HEK293 (cell line): ENCODE data around the gene ATP6V0A1.

Experiments used
- CTCF ChIA-PET: fragments of 350-600 bp; formaldehyde crosslinking; extraction: SDS; loops from one replicate; lab custom pipeline; 2021; ENCODE audit warnings: antibody characterized with exemption; lab: Yijun Ruan, JAX
- POLR2A ChIA-PET: fragments of 300-600 bp; formaldehyde crosslinking; extraction: SDS; loops from one replicate; lab custom pipeline; 2020; ENCODE audit warnings: antibody characterized with exemption, inconsistent platforms; lab: Yijun Ruan, JAX
- H3K27ac ChIP-seq: fragments of 200-500 bp; sonication (Bioruptor generic); 2 replicates; pipeline ENCODE4 v1.5.1; 2014; ENCODE audit warnings: low read depth, low read length, control low read depth, inconsistent platforms; ENCODE audit errors: extremely low read depth
- H3K36me3 ChIP-seq, 2 experiments: fragments of 200-500 bp in 1 of 2; sonication (Bioruptor generic) in 1 of 2; 1 replicate in 1 of 2; 2 replicates in 1 of 2; pipeline ENCODE4 v1.5.1; 2014 to 2017; ENCODE audit warnings: inconsistent platforms in 2 of 2, low read length in 2 of 2; ENCODE audit not compliant: control insufficient read depth in 2 of 2, insufficient read depth in 1 of 2
- H3K4me1 ChIP-seq: fragments of 200-500 bp; sonication (Bioruptor generic); 2 replicates; pipeline ENCODE4 v1.5.1; 2014; ENCODE audit warnings: mild to moderate bottlenecking, low read length, inconsistent platforms; ENCODE audit not compliant: control insufficient read depth, insufficient read depth
- H3K4me3 ChIP-seq: 2 replicates; pipeline ENCODE4 v1.5.1; 2011; ENCODE audit warnings: low read depth, mild to moderate bottlenecking, control low read depth, low read length, moderate library complexity
- H3K9me3 ChIP-seq: fragments of 200-500 bp; sonication (Bioruptor generic); 2 replicates; pipeline ENCODE4 v1.5.1; 2014; ENCODE audit warnings: low read depth, low read length, inconsistent platforms; ENCODE audit not compliant: control insufficient read depth, insufficient read depth
- FEZF1 ChIP-seq: fragments of 450-650 bp; formaldehyde crosslinking; IDR thresholded peaks from 2 replicates; pipeline ENCODE4 v1.5.1; 2016; ENCODE audit warnings: missing biosample characterization, missing genetic modification characterization
- GLIS1 ChIP-seq: fragments of 450-650 bp; formaldehyde crosslinking; IDR thresholded peaks from 2 replicates; pipeline ENCODE4 v1.5.1; 2016; ENCODE audit warnings: missing biosample characterization, missing genetic modification characterization
- KLF10 ChIP-seq: fragments of 450-650 bp; IDR thresholded peaks from 2 replicates; pipeline ENCODE4 v1.5.1; 2018; ENCODE audit warnings: missing biosample characterization, mild to moderate bottlenecking, missing genetic modification characterization
- KLF16 ChIP-seq: fragments of 450-650 bp; formaldehyde crosslinking; IDR thresholded peaks from 2 replicates; pipeline ENCODE4 v1.5.1; 2017; ENCODE audit warnings: missing biosample characterization, missing genetic modification characterization
- SCRT2 ChIP-seq: fragments of 450-650 bp; formaldehyde crosslinking; IDR thresholded peaks from 2 replicates; pipeline ENCODE4 v1.5.1; 2016; ENCODE audit warnings: missing biosample characterization, missing genetic modification characterization
- YY1 ChIP-seq: fragments of 450-650 bp; formaldehyde crosslinking; IDR thresholded peaks from 2 replicates; pipeline ENCODE4 v1.5.1; 2018; ENCODE audit warnings: missing biosample characterization, missing genetic modification characterization
- ZBTB21 ChIP-seq: fragments of 450-650 bp; formaldehyde crosslinking; IDR thresholded peaks from 2 replicates; pipeline ENCODE4 v1.5.1; 2017; ENCODE audit warnings: missing biosample characterization, missing genetic modification characterization
- ZEB2 ChIP-seq: fragments of 450-650 bp; formaldehyde crosslinking; IDR thresholded peaks from 2 replicates; pipeline ENCODE4 v1.5.1; 2016; ENCODE audit warnings: missing biosample characterization, missing genetic modification characterization
- ZFP69B ChIP-seq: fragments of 450-650 bp; formaldehyde crosslinking; IDR thresholded peaks from 2 replicates; pipeline ENCODE4 v1.5.1; 2016; ENCODE audit warnings: missing biosample characterization, missing genetic modification characterization
- ZIC2 ChIP-seq: fragments of 450-650 bp; formaldehyde crosslinking; IDR thresholded peaks from 2 replicates; pipeline ENCODE4 v1.5.1; 2016; ENCODE audit warnings: missing biosample characterization, missing genetic modification characterization
- ZNF223 ChIP-seq: fragments of 450-650 bp; formaldehyde crosslinking; IDR thresholded peaks from 2 replicates; pipeline ENCODE4 v1.5.1; 2016; ENCODE audit warnings: missing biosample characterization, missing genetic modification characterization
- ZNF585B ChIP-seq: fragments of 450-650 bp; formaldehyde crosslinking; IDR thresholded peaks from 2 replicates; pipeline ENCODE4 v1.5.1; 2016; ENCODE audit warnings: missing biosample characterization, missing genetic modification characterization
- ZNF600 ChIP-seq: fragments of 450-650 bp; formaldehyde crosslinking; IDR thresholded peaks from 2 replicates; pipeline ENCODE4 v1.5.1; 2016; ENCODE audit warnings: missing biosample characterization, missing genetic modification characterization
- ZNF626 ChIP-seq: fragments of 450-650 bp; sonication (Bioruptor Pico); formaldehyde crosslinking; IDR thresholded peaks from 2 replicates; pipeline ENCODE4 v1.5.1; 2018; ENCODE audit warnings: missing biosample characterization, missing genetic modification characterization, inconsistent platforms
- ZNF658 ChIP-seq: fragments of 450-650 bp; formaldehyde crosslinking; IDR thresholded peaks from 2 replicates; pipeline ENCODE4; 2016; ENCODE audit warnings: missing biosample characterization, missing genetic modification characterization
- ZNF677 ChIP-seq: fragments of 450-650 bp; IDR thresholded peaks from 2 replicates; pipeline ENCODE4 v1.5.0; 2018; ENCODE audit warnings: missing biosample characterization, mild to moderate bottlenecking, missing genetic modification characterization, moderate library complexity
- ZNF777 ChIP-seq: fragments of 450-650 bp; formaldehyde crosslinking; IDR thresholded peaks from 2 replicates; pipeline ENCODE4 v1.5.1; 2017; ENCODE audit warnings: missing biosample characterization, missing genetic modification characterization, borderline replicate concordance
- ZNF843 ChIP-seq: fragments of 450-650 bp; formaldehyde crosslinking; IDR thresholded peaks from 2 replicates; pipeline ENCODE4 v1.5.1; 2016; ENCODE audit warnings: missing biosample characterization, missing genetic modification characterization
- ZXDB ChIP-seq: fragments of 450-650 bp; formaldehyde crosslinking; IDR thresholded peaks from 2 replicates; pipeline ENCODE4 v1.5.1; 2016; ENCODE audit warnings: missing biosample characterization, missing genetic modification characterization
- TF ChIP-seq, protein P1 (sequence below): fragments of 450-650 bp; IDR thresholded peaks from 2 replicates; pipeline ENCODE4 v1.5.1; 2018; ENCODE audit warnings: missing biosample characterization, mild to moderate bottlenecking, missing genetic modification characterization
- TF ChIP-seq, protein P2 (sequence below): fragments of 450-650 bp; formaldehyde crosslinking; IDR thresholded peaks from 2 replicates; pipeline ENCODE4 v1.5.1; 2016; ENCODE audit warnings: missing biosample characterization, missing genetic modification characterization
- TF ChIP-seq, protein P3 (sequence below): fragments of 450-650 bp; formaldehyde crosslinking; IDR thresholded peaks from 2 replicates; pipeline ENCODE4 v1.5.1; 2016; ENCODE audit warnings: missing biosample characterization, missing genetic modification characterization
- TF ChIP-seq, protein P4 (sequence below): fragments of 450-650 bp; formaldehyde crosslinking; IDR thresholded peaks from 2 replicates; pipeline ENCODE4 v1.5.1; 2016; ENCODE audit warnings: missing biosample characterization, missing genetic modification characterization

ATP6V0A1 gene

DNA sequence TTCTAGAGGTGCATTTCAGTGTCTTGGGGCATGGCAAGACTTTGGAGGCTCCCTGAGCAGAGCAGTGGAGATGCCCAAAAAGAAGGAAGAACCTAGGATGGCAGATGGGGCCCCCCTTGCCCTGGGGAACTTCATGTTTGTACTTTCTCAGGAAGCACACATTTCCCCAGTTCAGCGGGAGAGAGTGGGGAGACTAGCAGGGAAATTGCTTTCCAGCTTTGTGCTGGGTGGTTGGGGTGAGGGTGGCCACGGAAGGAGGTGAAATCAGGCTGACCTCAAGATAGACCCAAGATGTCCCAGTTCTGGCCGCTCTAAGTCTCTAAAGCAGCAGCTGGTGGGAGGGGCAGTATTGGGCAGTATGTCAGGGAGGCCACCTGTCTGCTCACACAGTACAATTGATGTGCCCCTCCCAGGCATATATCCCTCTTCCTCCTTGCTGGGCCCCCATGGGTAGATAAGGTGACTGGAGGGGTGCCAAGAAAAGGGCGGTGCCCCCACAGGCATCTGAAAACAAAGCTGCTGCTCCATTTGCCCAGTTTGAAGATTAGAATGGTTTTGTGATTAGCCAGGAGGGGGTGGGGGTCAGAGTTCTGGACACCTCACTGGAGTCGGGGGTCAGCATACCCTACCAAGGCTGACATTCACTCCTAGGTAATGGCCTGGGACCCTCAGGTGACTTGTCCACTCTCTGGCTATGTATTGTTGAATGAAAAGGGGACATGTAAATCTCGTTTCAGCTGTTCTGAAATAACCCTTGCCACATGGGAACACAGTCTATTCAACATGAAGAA, 60.3 kb downstream of the ATP6V0A1 start (continued):
- TF ChIP-seq, protein P1, sequence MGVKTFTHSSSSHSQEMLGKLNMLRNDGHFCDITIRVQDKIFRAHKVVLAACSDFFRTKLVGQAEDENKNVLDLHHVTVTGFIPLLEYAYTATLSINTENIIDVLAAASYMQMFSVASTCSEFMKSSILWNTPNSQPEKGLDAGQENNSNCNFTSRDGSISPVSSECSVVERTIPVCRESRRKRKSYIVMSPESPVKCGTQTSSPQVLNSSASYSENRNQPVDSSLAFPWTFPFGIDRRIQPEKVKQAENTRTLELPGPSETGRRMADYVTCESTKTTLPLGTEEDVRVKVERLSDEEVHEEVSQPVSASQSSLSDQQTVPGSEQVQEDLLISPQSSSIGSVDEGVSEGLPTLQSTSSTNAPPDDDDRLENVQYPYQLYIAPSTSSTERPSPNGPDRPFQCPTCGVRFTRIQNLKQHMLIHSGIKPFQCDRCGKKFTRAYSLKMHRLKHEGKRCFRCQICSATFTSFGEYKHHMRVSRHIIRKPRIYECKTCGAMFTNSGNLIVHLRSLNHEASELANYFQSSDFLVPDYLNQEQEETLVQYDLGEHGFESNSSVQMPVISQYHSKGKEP (tag by site-specific recombination) = no peak
- peak; percentile 60 for TF ChIP-seq FEZF1
- TF ChIP-seq ZNF677 = no peak
- TF ChIP-seq ZBTB21 (tag by site-specific recombination) = no peak
- no peak for TF ChIP-seq KLF10 (tag by site-specific recombination)
- TF ChIP-seq ZIC2 (tag by site-specific recombination) = peak; percentile 25
- TF ChIP-seq, protein P2, sequence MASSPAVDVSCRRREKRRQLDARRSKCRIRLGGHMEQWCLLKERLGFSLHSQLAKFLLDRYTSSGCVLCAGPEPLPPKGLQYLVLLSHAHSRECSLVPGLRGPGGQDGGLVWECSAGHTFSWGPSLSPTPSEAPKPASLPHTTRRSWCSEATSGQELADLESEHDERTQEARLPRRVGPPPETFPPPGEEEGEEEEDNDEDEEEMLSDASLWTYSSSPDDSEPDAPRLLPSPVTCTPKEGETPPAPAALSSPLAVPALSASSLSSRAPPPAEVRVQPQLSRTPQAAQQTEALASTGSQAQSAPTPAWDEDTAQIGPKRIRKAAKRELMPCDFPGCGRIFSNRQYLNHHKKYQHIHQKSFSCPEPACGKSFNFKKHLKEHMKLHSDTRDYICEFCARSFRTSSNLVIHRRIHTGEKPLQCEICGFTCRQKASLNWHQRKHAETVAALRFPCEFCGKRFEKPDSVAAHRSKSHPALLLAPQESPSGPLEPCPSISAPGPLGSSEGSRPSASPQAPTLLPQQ (tag by site-specific recombination) = peak; percentile 86
- no peak for TF ChIP-seq ZNF777 (tag by site-specific recombination)
- no peak for TF ChIP-seq YY1
- peak; percentile 41; the same call in 1 of the 2 replicates for TF ChIP-seq KLF16 (tag by site-specific recombination)

DNA sequence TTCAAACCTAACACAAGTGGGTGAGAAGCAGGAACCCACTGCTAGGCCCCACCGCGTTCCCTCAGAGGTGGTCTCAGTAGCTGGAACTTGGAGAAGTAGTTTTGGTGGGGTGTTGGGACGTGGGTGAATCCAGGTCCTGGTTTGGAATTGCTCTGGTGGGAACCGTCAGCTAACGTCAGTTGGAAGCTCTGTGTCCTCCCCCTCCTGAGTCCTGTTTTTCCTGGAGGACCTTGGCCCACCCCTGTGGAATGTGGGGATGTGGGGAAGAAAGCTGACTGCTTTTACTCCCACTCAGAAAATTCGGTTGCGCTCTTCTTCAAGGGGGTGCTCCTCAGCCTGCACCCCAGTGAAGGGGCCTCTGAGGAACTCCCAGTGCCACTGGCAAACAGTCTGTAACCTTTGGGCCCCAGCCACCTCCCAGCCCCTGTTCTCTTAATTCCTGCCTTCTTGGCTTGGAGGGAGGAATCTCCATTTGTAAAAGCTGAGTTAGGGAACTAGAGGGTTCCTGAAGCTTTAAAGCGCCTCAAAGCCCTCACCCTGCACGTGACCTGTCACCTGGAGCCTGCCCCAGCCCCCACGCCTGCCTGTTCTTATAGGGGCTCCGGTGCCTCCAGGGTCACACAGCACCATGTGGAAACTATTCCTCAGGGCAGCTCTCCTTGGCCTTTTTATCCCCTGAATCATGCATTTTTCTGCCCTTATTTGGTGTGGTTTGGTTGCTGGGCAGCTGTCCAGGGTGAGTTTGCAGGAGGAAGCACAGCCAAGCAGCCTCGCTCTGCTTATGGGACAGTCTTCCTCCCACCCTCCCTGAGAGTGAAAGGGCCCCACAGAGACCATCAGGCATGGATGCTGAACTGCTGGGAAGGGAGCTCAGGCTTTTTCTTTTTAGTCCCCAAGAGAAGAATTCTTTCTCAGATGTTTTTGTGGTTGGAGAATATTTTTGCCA, 61.1 kb downstream of the ATP6V0A1 start:
- ChIA-PET CTCF (interaction anchor here (0.6 to 4.4 kb wide), 33 partner anchors 7 to 690 kb away, joined by 3 to 66 read pairs (median 4); partner anchors contain the start of genes CAVIN1 and NAGLU), POLR2A (interaction anchor here (0.6 to 3.7 kb wide), 10 partner anchors 10 to 848 kb away, joined by 3 to 48 read pairs (median 4); partner anchors contain the start of genes CAVIN1, NAGLU and STAT3)
- Histone ChIP-seq H3K36me3 (peaks cover 0 to 58% of the 10 kb centered on the region in 2 experiments; a peak in 1 of 3 replicates), H3K4me1 (peaks cover 25% of the 10 kb centered on the region), H3K4me3 (no peak overlapping the region), H3K9me3 (no peaks in the 10 kb centered on the region), H3K27ac (peak overlapping the region; percentile 56)
- TF ChIP-seq, protein P3, sequence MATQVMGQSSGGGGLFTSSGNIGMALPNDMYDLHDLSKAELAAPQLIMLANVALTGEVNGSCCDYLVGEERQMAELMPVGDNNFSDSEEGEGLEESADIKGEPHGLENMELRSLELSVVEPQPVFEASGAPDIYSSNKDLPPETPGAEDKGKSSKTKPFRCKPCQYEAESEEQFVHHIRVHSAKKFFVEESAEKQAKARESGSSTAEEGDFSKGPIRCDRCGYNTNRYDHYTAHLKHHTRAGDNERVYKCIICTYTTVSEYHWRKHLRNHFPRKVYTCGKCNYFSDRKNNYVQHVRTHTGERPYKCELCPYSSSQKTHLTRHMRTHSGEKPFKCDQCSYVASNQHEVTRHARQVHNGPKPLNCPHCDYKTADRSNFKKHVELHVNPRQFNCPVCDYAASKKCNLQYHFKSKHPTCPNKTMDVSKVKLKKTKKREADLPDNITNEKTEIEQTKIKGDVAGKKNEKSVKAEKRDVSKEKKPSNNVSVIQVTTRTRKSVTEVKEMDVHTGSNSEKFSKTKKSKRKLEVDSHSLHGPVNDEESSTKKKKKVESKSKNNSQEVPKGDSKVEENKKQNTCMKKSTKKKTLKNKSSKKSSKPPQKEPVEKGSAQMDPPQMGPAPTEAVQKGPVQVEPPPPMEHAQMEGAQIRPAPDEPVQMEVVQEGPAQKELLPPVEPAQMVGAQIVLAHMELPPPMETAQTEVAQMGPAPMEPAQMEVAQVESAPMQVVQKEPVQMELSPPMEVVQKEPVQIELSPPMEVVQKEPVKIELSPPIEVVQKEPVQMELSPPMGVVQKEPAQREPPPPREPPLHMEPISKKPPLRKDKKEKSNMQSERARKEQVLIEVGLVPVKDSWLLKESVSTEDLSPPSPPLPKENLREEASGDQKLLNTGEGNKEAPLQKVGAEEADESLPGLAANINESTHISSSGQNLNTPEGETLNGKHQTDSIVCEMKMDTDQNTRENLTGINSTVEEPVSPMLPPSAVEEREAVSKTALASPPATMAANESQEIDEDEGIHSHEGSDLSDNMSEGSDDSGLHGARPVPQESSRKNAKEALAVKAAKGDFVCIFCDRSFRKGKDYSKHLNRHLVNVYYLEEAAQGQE (tag by site-specific recombination) = peak; percentile 91
- TF ChIP-seq, protein P4, sequence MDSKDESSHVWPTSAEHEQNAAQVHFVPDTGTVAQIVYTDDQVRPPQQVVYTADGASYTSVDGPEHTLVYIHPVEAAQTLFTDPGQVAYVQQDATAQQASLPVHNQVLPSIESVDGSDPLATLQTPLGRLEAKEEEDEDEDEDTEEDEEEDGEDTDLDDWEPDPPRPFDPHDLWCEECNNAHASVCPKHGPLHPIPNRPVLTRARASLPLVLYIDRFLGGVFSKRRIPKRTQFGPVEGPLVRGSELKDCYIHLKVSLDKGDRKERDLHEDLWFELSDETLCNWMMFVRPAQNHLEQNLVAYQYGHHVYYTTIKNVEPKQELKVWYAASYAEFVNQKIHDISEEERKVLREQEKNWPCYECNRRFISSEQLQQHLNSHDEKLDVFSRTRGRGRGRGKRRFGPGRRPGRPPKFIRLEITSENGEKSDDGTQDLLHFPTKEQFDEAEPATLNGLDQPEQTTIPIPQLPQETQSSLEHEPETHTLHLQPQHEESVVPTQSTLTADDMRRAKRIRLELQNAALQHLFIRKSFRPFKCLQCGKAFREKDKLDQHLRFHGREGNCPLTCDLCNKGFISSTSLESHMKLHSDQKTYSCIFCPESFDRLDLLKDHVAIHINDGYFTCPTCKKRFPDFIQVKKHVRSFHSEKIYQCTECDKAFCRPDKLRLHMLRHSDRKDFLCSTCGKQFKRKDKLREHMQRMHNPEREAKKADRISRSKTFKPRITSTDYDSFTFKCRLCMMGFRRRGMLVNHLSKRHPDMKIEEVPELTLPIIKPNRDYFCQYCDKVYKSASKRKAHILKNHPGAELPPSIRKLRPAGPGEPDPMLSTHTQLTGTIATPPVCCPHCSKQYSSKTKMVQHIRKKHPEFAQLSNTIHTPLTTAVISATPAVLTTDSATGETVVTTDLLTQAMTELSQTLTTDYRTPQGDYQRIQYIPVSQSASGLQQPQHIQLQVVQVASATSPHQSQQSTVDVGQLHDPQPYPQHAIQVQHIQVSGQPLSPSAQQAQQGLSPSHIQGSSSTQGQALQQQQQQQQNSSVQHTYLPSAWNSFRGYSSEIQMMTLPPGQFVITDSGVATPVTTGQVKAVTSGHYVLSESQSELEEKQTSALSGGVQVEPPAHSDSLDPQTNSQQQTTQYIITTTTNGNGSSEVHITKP (tag by site-specific recombination) = peak; percentile 38; the same call in 1 of the 2 replicates
- TF ChIP-seq ZFP69B (tag by site-specific recombination) (peak; percentile 77), SCRT2 (no peak), ZNF843 (tag by site-specific recombination) (no peak), ZNF585B (tag by site-specific recombination) (peak; percentile 40; the same call in 1 of the 2 replicates), GLIS1 (tag by site-specific recombination) (peak; percentile 30; the same call in 1 of the 2 replicates), ZNF626 (tag by site-specific recombination) (no peak), ZXDB (tag by site-specific recombination) (no peak), ZNF223 (tag by site-specific recombination) (no peak), ZEB2 (tag by site-specific recombination) (no peak), ZNF600 (peak; percentile 54; the same call in 1 of the 2 replicates), ZNF658 (tag by site-specific recombination) (no peak)
